ENCODE results near the gene CAMKK1. TPM values are rescaled to one million over a fixed set of nuclear protein-coding genes. Genes with fewer than 3 reads are reported as not detected.

The CAMKK1 gene
- total RNA-seq, 1 donor from 2014 or later, result 4.5 TPM

DNA sequence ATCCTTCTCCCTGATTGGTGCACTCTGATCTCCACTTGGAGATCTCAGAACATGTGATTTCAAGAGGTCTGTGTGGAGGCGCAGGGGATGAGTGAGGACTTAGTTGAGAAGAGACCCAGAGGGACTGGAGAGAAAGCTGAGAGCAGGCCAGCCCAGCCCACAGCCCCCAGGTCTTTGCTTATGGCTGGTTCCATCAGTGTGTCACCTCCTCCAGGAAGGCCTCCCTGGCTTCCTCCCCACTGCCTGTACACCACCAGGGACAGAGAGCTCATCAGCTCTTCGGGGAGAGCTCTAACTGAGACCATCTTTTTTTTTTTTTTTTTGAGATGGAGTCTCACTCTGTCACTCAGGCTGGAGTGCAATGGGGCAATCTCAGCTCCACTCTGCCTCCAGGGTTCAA, 20.0 kb upstream of the CAMKK1 start:
- TF ChIP-seq, protein P1, sequence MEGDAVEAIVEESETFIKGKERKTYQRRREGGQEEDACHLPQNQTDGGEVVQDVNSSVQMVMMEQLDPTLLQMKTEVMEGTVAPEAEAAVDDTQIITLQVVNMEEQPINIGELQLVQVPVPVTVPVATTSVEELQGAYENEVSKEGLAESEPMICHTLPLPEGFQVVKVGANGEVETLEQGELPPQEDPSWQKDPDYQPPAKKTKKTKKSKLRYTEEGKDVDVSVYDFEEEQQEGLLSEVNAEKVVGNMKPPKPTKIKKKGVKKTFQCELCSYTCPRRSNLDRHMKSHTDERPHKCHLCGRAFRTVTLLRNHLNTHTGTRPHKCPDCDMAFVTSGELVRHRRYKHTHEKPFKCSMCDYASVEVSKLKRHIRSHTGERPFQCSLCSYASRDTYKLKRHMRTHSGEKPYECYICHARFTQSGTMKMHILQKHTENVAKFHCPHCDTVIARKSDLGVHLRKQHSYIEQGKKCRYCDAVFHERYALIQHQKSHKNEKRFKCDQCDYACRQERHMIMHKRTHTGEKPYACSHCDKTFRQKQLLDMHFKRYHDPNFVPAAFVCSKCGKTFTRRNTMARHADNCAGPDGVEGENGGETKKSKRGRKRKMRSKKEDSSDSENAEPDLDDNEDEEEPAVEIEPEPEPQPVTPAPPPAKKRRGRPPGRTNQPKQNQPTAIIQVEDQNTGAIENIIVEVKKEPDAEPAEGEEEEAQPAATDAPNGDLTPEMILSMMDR (conservative IDR thresholded peaks at IDR 0.05), result no peak
- Mint-ChIP-seq H3K4me3 (no peak overlapping the region), H3K27ac (ENCODE audit: unreplicated experiment) (no peak overlapping the region), H3K36me3 (ENCODE audit: low read depth) (no peaks in the 10 kb centered on the region), H3K27me3 (ENCODE audit: low read depth) (no peaks in the 10 kb centered on the region), H3K4me1 (peaks cover 8% of the 10 kb centered on the region), H3K9me3 (no peaks in the 10 kb centered on the region)
- no peak for DNase-seq (ENCODE audit: low read depth, low spot score)

GRCh38 chr17:3911271-3912053, 18.6 kb upstream of the CAMKK1 start:
- no peak overlapping the region for H3K4me3 Mint-ChIP-seq
- H3K9me3 Mint-ChIP-seq, result no peaks in the 10 kb centered on the region
- no peaks in the 10 kb centered on the region for H3K27me3 Mint-ChIP-seq (ENCODE audit: low read depth)
- H3K36me3 Mint-ChIP-seq (ENCODE audit: low read depth), result no peaks in the 10 kb centered on the region
- H3K4me1 Mint-ChIP-seq, result peaks cover 8% of the 10 kb centered on the region
- no peak for DNase-seq (ENCODE audit: low read depth, low spot score)
- H3K27ac Mint-ChIP-seq (ENCODE audit: unreplicated experiment), result peak overlapping the region; percentile 97
- TF ChIP-seq, protein P1 (conservative IDR thresholded peaks at IDR 0.05), result no peak

DNA sequence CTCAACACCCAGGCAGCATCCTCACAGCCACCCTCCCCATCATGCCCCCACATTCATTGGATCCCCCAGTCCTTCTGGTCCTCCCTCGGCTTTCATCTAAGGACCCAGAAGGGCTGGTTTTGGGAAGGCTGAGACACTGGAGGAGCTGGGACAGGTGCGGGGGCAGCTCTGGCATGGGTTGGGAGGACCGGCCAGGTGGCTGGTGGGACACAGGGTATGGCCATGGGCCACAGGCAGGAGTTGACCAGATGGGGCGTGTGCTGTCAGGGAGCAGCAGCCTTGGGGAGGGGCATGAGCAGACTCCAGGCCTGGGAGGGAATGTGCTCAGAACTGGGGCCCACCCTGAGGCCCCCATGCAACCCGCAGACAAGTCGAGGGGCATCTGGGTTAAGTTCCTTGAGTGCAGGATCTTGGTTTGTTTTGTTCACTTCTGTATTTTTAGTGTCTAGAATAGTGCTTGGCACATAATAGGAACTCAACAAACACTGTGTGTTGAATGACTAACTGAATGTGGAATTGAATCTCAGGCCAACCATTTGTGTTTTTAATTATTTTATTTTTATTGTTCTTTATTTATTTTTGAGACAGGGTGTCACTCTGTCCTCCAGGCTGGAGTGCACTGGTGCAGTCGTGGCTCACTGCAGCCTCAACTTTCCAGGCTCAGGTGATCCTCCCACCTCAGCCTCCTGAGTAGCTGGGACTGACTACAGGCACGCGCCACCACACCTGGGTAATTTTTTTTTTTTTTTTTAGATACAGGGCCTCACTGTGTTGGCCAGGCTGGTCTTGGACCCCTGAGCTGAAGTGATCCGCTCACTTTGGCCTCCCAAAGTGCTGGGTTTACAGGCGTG, 17.8 kb upstream of the CAMKK1 start:
- no peaks in the 10 kb centered on the region for H3K27me3 Mint-ChIP-seq (ENCODE audit: low read depth)
- TF ChIP-seq, protein P1 (conservative IDR thresholded peaks at IDR 0.05), result no peak
- H3K9me3 Mint-ChIP-seq, result no peaks in the 10 kb centered on the region
- H3K4me1 Mint-ChIP-seq, result peaks cover 8% of the 10 kb centered on the region
- H3K4me3 Mint-ChIP-seq, result no peak overlapping the region
- DNase-seq (ENCODE audit: low read depth, low spot score), result no peak
- no peaks in the 10 kb centered on the region for H3K36me3 Mint-ChIP-seq (ENCODE audit: low read depth)
- no peak overlapping the region for H3K27ac Mint-ChIP-seq (ENCODE audit: unreplicated experiment)

DNA sequence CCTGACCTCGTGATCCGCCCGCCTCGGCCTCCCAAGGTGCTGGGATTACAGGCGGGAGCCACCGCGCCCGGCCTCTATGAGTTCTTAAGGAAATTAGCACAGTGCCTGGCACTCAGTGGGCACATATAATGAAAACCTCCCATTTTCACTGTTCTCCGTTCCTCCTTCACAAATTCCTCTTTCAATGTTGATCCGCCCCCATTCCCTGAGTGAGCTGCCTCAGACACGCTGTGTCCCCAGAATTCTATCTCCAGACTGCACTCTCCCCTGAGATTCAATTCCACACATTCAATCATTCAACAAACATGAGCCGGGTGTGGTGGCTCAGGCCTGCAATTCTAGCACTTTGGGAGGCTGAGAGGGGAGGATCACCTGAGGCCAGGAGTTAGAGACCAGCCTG, 16.4 kb upstream of the CAMKK1 start:
- no peaks in the 10 kb centered on the region for H3K9me3 Mint-ChIP-seq

DNA sequence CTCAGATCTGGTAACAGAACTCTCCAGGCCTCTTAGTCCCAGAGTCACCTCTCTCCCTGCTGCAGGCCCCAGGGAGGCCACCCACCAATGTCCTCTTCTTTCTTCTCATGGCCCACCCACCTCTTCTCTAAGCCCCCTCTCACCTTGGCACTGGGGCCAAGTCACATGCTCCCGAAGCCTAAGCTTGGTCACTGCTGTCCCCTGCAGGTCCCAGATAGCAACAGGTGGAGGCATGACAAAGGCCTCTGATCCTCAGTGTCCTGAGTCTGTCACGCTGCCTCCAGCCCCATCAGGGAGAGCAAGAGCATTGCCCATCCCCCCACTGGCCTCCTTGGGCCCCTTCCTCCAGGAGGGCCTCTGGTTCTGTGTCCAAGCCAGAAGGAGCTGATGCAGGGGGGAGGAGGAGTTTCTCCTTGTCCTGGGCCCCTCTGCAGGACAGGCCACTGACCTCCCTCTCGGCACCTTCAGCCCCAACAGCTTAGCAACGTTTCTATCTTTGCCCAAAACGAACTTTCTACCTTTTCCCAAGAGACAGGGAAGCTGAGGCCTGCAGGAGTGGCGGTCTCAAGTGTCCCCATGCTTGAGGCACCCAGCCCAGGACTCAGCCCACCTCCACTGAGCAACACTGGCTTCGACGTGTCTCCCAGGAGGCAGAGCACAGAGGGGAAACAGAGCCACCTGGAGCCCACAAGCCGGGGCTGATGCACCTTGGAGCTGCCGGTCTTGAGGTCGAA, 14.8 kb upstream of the CAMKK1 start:
- no peak overlapping the region for H3K27ac Mint-ChIP-seq (ENCODE audit: unreplicated experiment)
- H3K4me3 Mint-ChIP-seq, result no peak overlapping the region
- no peak for DNase-seq (ENCODE audit: low read depth, low spot score)
- no peaks in the 10 kb centered on the region for H3K9me3 Mint-ChIP-seq
- TF ChIP-seq, protein P1 (conservative IDR thresholded peaks at IDR 0.05), result no peak
- no peaks in the 10 kb centered on the region for H3K36me3 Mint-ChIP-seq (ENCODE audit: low read depth)
- no peaks in the 10 kb centered on the region for H3K27me3 Mint-ChIP-seq (ENCODE audit: low read depth)
- peaks cover 8% of the 10 kb centered on the region for H3K4me1 Mint-ChIP-seq

More for the DNA sequence above, 16.4 kb upstream of the CAMKK1 start:
- Mint-ChIP-seq H3K27ac (ENCODE audit: unreplicated experiment) (no peak overlapping the region), H3K4me1 (peaks cover 8% of the 10 kb centered on the region), H3K4me3 (no peak overlapping the region), H3K36me3 (ENCODE audit: low read depth) (no peaks in the 10 kb centered on the region), H3K27me3 (ENCODE audit: low read depth) (no peaks in the 10 kb centered on the region)
- DNase-seq (ENCODE audit: low read depth, low spot score), result no peak
- TF ChIP-seq, protein P1 (conservative IDR thresholded peaks at IDR 0.05), result no peak
